K562 (cell line): ENCODE data around the gene SNX14. TPM values are rescaled to one million over a fixed set of nuclear protein-coding genes. Genes with fewer than 3 reads are reported as not detected.

Experiments
- ATAC-seq: fragments of 200-7000 bp; cut with Tn5 transposase; 3 replicates; pipeline ENCODE4 v1.9.1; 2020; ENCODE audit warnings: moderate library complexity
- BruUV-seq: library from RNA; stranded (reverse); fragments of 400-500 nt; replicated peaks from 2 replicates; lab custom pipeline; 2021; lab: Mats Ljungman, UMichigan
- CTCF ChIA-PET: fragments of 300-600 bp; formaldehyde crosslinking; extraction: SDS; loops from one replicate; lab custom pipeline; 2021; ENCODE audit warnings: low intra/inter-chr PET ratio; lab: Yijun Ruan, JAX
- POLR2A ChIA-PET: fragments of 300-600, 350-650 bp; sonication (Branson Sonifier 250); formaldehyde crosslinking; extraction: SDS; loops from one replicate; lab custom pipeline; 2021; ENCODE audit warnings: antibody characterized with exemption, inconsistent platforms; lab: Yijun Ruan, JAX
- DNase-seq, 4 experiments: peaks; one replicate each; pipeline versions ENCODE4 v3.0.0 to v3.0.0-alpha.2; 2011 to 2018; ENCODE audit warnings: low spot score in 3 of 4, mixed read lengths in 3 of 4; ENCODE audit errors: extremely low read depth in 1 of 4
- FAIRE-seq: peaks from 2 replicates; lab custom pipeline; 2011; peaks lifted over from hg19 to GRCh38; lab: Jason Lieb, UNC
- H2AFZ ChIP-seq: 2 replicates; pipeline ENCODE4 v1.6.0; 2011; ENCODE audit warnings: low read depth, low read length, control low read depth, inconsistent platforms
- H3K27ac ChIP-seq: fragments of 200-600 bp; 3 replicates; pipeline ENCODE4 v1.8.0; 2011; ENCODE audit warnings: low read depth, mild to moderate bottlenecking, control low read depth, inconsistent platforms, low read length, moderate library complexity, mixed read lengths; ENCODE audit errors: extremely low read depth
- H3K27me3 ChIP-seq, 2 experiments: fragments of 300-600 bp in 1 of 2; 2 replicates in 1 of 2; 3 replicates in 1 of 2; pipeline versions ENCODE4 v1.6.0 to v1.8.0; 2011; ENCODE audit warnings: inconsistent platforms in 2 of 2, low read length in 2 of 2, mild to moderate bottlenecking in 1 of 2, mixed read lengths in 1 of 2, moderate library complexity in 1 of 2; ENCODE audit not compliant: control insufficient read depth in 2 of 2, insufficient read depth in 2 of 2
- H3K36me3 ChIP-seq: fragments of 300-600 bp; 3 replicates; pipeline ENCODE4 v1.8.0; 2011; ENCODE audit warnings: mild to moderate bottlenecking, low read length, inconsistent platforms; ENCODE audit not compliant: control insufficient read depth, insufficient read depth
- H3K4me1 ChIP-seq, 2 experiments: fragments of 200-600 bp in 1 of 2; replicated peaks in 1 of 2; 2 replicates in 1 of 2; 3 replicates in 1 of 2; pipeline versions ENCODE4 v1.5.1 to v1.8.0; 2011; ENCODE audit warnings: inconsistent platforms in 2 of 2, low read length in 2 of 2, mild to moderate bottlenecking in 1 of 2, mixed read lengths in 1 of 2, moderate library complexity in 1 of 2; ENCODE audit not compliant: control insufficient read depth in 2 of 2, insufficient read depth in 2 of 2
- H3K4me2 ChIP-seq: 2 replicates; pipeline ENCODE4 v1.6.1; 2011; ENCODE audit warnings: low read length, control low read depth, inconsistent platforms, mixed read lengths; ENCODE audit not compliant: insufficient read depth
- H3K4me3 ChIP-seq: fragments of 200-600 bp; sonication (generic), shearing (Covaris generic); 2 replicates; pipeline ENCODE4 v1.5.1; 2016; ENCODE audit warnings: control low read depth, inconsistent platforms
- H3K79me2 ChIP-seq: fragments of 200-600 bp; 3 replicates; pipeline ENCODE4 v1.8.0; 2011; ENCODE audit warnings: low read length, inconsistent platforms; ENCODE audit not compliant: control insufficient read depth, insufficient read depth
- H3K9ac ChIP-seq, 2 experiments: 2 replicates each; pipeline versions ENCODE4 v1.6.0 to v1.6.1; 2011; ENCODE audit warnings: low read depth in 2 of 2, low read length in 2 of 2, control low read depth in 1 of 2, inconsistent platforms in 1 of 2, mild to moderate bottlenecking in 1 of 2, mixed read lengths in 1 of 2; ENCODE audit not compliant: insufficient read depth in 1 of 2
- H3K9me1 ChIP-seq: one replicate; pipeline ENCODE4 v1.6.0; 2011; ENCODE audit warnings: inconsistent platforms, mild to moderate bottlenecking, low read length, moderate library complexity; ENCODE audit not compliant: control insufficient read depth, insufficient read depth
- H3K9me3 ChIP-seq: replicated peaks from 2 replicates; pipeline ENCODE4 v1.5.1; 2011; ENCODE audit warnings: low read depth, low read length, inconsistent platforms; ENCODE audit not compliant: control insufficient read depth, insufficient read depth
- H4K20me1 ChIP-seq: replicated peaks from 2 replicates; pipeline ENCODE4 v1.6.1; 2011; ENCODE audit warnings: low read length, inconsistent platforms, mixed read lengths; ENCODE audit not compliant: control insufficient read depth, insufficient read depth
- CREB5 ChIP-seq: fragments of 250-450 bp; sonication (Bioruptor Pico); IDR thresholded peaks from 2 replicates; pipeline ENCODE4 v1.5.0; 2020; ENCODE audit warnings: mild to moderate bottlenecking
- DDX20 ChIP-seq: fragments of 450-650 bp; IDR thresholded peaks from 2 replicates; pipeline ENCODE4 v1.6.1; 2016; ENCODE audit warnings: missing genetic modification characterization, low read depth, mild to moderate bottlenecking, missing compliant biosample characterization, moderate library complexity
- DMBX1 ChIP-seq: fragments of 250-450 bp; sonication (Bioruptor Pico); IDR thresholded peaks from 2 replicates; pipeline ENCODE4 v1.8.0; 2022; ENCODE audit warnings: inconsistent platforms, mild to moderate bottlenecking, moderate library complexity, borderline replicate concordance
- FOXJ3 ChIP-seq: sonication (generic); formaldehyde crosslinking; IDR thresholded peaks from 2 replicates; pipeline ENCODE4 v1.4.0; 2020; ENCODE audit warnings: mild to moderate bottlenecking, missing genetic modification reagents
- FOXK2 ChIP-seq, 2 experiments: fragments of 450-650 bp; IDR thresholded peaks in 1 of 2; conservative IDR thresholded peaks in 1 of 2; 2 replicates each; pipeline ENCODE4 v1.6.1; 2016; ENCODE audit warnings: low read depth in 2 of 2, mild to moderate bottlenecking in 1 of 2
- HEY1 ChIP-seq: fragments of 250-450 bp; sonication (Bioruptor Pico); IDR thresholded peaks from 2 replicates; pipeline ENCODE4 v1.5.0; 2020; ENCODE audit warnings: mild to moderate bottlenecking, moderate library complexity, borderline replicate concordance
- SNIP1 ChIP-seq: fragments of 450-650 bp; IDR thresholded peaks from 2 replicates; pipeline ENCODE4 v1.7.1; 2017; ENCODE audit warnings: low read depth, mild to moderate bottlenecking
- U2AF1 ChIP-seq: fragments of 200-400 bp; formaldehyde crosslinking; optimal IDR thresholded peaks from 2 replicates; pipeline ENCODE3; 2017; ENCODE audit warnings: mild to moderate bottlenecking, low read depth, low read length, moderate library complexity
- ZNF740 ChIP-seq, 3 experiments: fragments of 200-800 bp in 1 of 3; sonication (Bioruptor generic) in 1 of 3; sonication (generic) in 1 of 3; formaldehyde crosslinking in 1 of 3; IDR thresholded peaks; 2 replicates each; pipeline versions ENCODE4 v1.6.1 to v1.8.0; 2016 to 2022; ENCODE audit warnings: mild to moderate bottlenecking in 2 of 3, missing compliant biosample characterization in 2 of 3, missing genetic modification characterization in 2 of 3, missing genetic modification reagents in 1 of 3
- ZNF766 ChIP-seq: fragments of 200-800 bp; sonication (Bioruptor generic); conservative IDR thresholded peaks from 2 replicates; pipeline ENCODE4 v1.6.1; 2016; ENCODE audit warnings: missing genetic modification characterization, missing compliant biosample characterization
- ZNF830 ChIP-seq: fragments of 250-450 bp; sonication (Bioruptor Pico); IDR thresholded peaks from 2 replicates; pipeline ENCODE4 v1.5.0; 2021; ENCODE audit warnings: mild to moderate bottlenecking
- WGBS: fragments of 100-300 bp; shearing (Covaris generic); methylation state at CpG from one replicate; pipeline ENCODE4 v1.1.6; 2016; ENCODE audit warnings: low coverage, mixed read lengths; ENCODE audit not compliant: insufficient coverage; ENCODE audit errors: missing lambda C conversion rate; 5-methylcytosine and 5-hydroxymethylcytosine counted together
- in situ Hi-C: fragments of 300-500 bp; cut with MboI; formaldehyde crosslinking; loops from 4 replicates; pipeline ENCODE4 v1.15.0; 2018; ENCODE audit warnings: inconsistent platforms, mixed read lengths
- intact Hi-C: fragments of 100-400 bp; cut with micrococcal nuclease; formaldehyde crosslinking; loops from 2 replicates; pipeline ENCODE4 v1.14.2; 2022
- polyA plus RNA-seq, 8 experiments: library from polyadenylated mRNA; depleted of rRNA in 4 of 8; stranded (reverse) in 5 of 8; unstranded in 3 of 8; fragments of >200 nt; fragmentation: Nextera tagmentation in 2 of 8; fragmentation: Illumina TruSeq in 1 of 8; extraction: Ambion mirVana in 2 of 8; extraction: Trizol in 1 of 8; gene quantifications; 2 replicates each; pipeline versions ENCODE4 v1.2.1 to v1.2.3, GENCODE V29; 2011 to 2014; ENCODE audit warnings: inconsistent platforms in 1 of 8, missing spikeins in 1 of 8
- total RNA-seq, 7 experiments: library from RNA; depleted of rRNA in 6 of 7; stranded (reverse); fragments of >200 nt in 6 of 7; fragmentation: Illumina TruSeq in 2 of 7; extraction: Trizol in 2 of 7; gene quantifications; 2 replicates each; pipeline versions ENCODE4 v1.2.1 to v1.2.3, GENCODE V29; 2011 to 2021; ENCODE audit warnings: low replicate concordance in 1 of 7
- TF ChIP-seq, protein P1 (sequence below), 2 experiments: fragments of 250-450 bp in 1 of 2; fragments of 450-650 bp in 1 of 2; sonication (Bioruptor Pico) in 1 of 2; IDR thresholded peaks; 2 replicates each; pipeline versions ENCODE4 v1.6.1 to v1.8.0; 2016 to 2021; ENCODE audit warnings: mild to moderate bottlenecking in 2 of 2, moderate library complexity in 2 of 2, missing compliant biosample characterization in 1 of 2, missing genetic modification characterization in 1 of 2

The SNX14 gene
- total and polyA plus RNA-seq, 9 of the 15 experiments (the other 6 are each of a cell fraction or from before 2014, with no cell fraction given) = 46.5 to 140 (median 71.2) TPM

GRCh38 chr6:85465762-85466161 lies 127.9 kb downstream of the SNX14 start:
- 0% methylated on average over 2 of the region's 2 CpGs for WGBS
- Histone ChIP-seq H3K9me1 (no peaks in the 10 kb centered on the region), H3K4me3 (no peak overlapping the region), H2AFZ (no peak overlapping the region), H3K79me2 (no peaks in the 10 kb centered on the region), H3K4me2 (no peak overlapping the region), H3K27me3 (peaks cover 0 to 2% of the 10 kb centered on the region in 2 experiments; a peak in 1 of 5 replicates), H4K20me1 (no peaks in the 10 kb centered on the region), H3K9me3 (no peaks in the 10 kb centered on the region), H3K27ac (no peak overlapping the region)
- CTCF ChIA-PET = no interaction called here
- DNase-seq = no peak
- in situ Hi-C loops = no loop called here
- BruUV-seq = no TSS peak
- FAIRE-seq = no peak
- no peak for TF ChIP-seq FOXJ3
- TF ChIP-seq ZNF766 (CRISPR knock-in tag) = no peak
- TF ChIP-seq, protein P1, sequence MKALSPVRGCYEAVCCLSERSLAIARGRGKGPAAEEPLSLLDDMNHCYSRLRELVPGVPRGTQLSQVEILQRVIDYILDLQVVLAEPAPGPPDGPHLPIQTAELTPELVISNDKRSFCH (CRISPR knock-in tag; IDR thresholded peaks at IDR 0.05) = no peak
- TF ChIP-seq, protein P1 (tag; IDR thresholded peaks at IDR 0.05) = no peak
- TF ChIP-seq, all 486 proteins: peak for 0
- no peak overlapping the region for H3K9ac ChIP-seq
- no peaks in the 10 kb centered on the region for H3K4me1 ChIP-seq
- ATAC-seq = no peak
- POLR2A ChIA-PET = no interaction called here
- no peaks in the 10 kb centered on the region for H3K36me3 ChIP-seq
- intact Hi-C loops = no loop called here

- no TSS peak for BruUV-seq
- Histone ChIP-seq H4K20me1 (no peaks in the 10 kb centered on the region), H3K4me3 (no peak overlapping the region), H3K9me1 (no peaks in the 10 kb centered on the region), H3K27me3 (peaks cover 0 to 2% of the 10 kb centered on the region in 2 experiments; a peak in 1 of 5 replicates), H3K36me3 (no peaks in the 10 kb centered on the region), H3K9me3 (no peaks in the 10 kb centered on the region), H2AFZ (no peak overlapping the region), H3K4me1 (no peaks in the 10 kb centered on the region), H3K27ac (no peak overlapping the region), H3K9ac (no peak overlapping the region), H3K79me2 (no peaks in the 10 kb centered on the region), H3K4me2 (no peak overlapping the region)
- FAIRE-seq = no peak
- DNase-seq = no peak
- in situ Hi-C loops (no loop called here), intact Hi-C loops (no loop called here)
- WGBS = 0% methylated on average over 4 of the region's 4 CpGs
- POLR2A ChIA-PET = no interaction called here
- CTCF ChIA-PET = no interaction called here
- ATAC-seq = no peak
- no peak for TF ChIP-seq ZNF740 (CRISPR knock-in tag; IDR thresholded peaks at IDR 0.05)
- no peak for TF ChIP-seq ZNF740 (tag; IDR thresholded peaks at IDR 0.05)
- no peak for TF ChIP-seq DMBX1 (CRISPR knock-in tag)
- TF ChIP-seq CREB5 (CRISPR knock-in tag) = no peak
- TF ChIP-seq SNIP1 = no peak
- TF ChIP-seq HEY1 (CRISPR knock-in tag) = no peak
- TF ChIP-seq FOXK2 (conservative IDR thresholded peaks at IDR 0.05 in 1 of 2, IDR thresholded peaks at IDR 0.05 in 1 of 2; ENCODE audit: low read depth in 2 of 2) = no peak
- no peak for TF ChIP-seq DDX20 (tag)
- TF ChIP-seq ZNF830 (CRISPR knock-in tag) = no peak
- no peak for TF ChIP-seq U2AF1
Observed at GRCh38 chr6:85464722-85465150, 128.9 kb downstream of the SNX14 start.
